Placental pericyte (primary cell): ENCODE measurements around the gene RIIAD1. TPM values are rescaled to one million over a fixed set of nuclear protein-coding genes. Genes with fewer than 3 reads are reported as not detected.

Experiments
- small RNA-seq: library from RNA; depleted of rRNA; stranded (forward); fragments of <200 nt; gene quantifications from one replicate; pipeline ENCODE3, GENCODE V24; 2012; ENCODE audit warnings: low replicate concordance
- total RNA-seq: library from RNA; depleted of rRNA; stranded (reverse); fragments of >200 nt; gene quantifications from 2 replicates; pipeline ENCODE4 v1.2.3, GENCODE V29; 2012

RIIAD1 gene, protein sequence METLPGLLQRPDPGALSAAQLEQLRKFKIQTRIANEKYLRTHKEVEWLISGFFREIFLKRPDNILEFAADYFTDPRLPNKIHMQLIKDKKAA
- total RNA-seq: not detected in 2 replicates

DNA sequence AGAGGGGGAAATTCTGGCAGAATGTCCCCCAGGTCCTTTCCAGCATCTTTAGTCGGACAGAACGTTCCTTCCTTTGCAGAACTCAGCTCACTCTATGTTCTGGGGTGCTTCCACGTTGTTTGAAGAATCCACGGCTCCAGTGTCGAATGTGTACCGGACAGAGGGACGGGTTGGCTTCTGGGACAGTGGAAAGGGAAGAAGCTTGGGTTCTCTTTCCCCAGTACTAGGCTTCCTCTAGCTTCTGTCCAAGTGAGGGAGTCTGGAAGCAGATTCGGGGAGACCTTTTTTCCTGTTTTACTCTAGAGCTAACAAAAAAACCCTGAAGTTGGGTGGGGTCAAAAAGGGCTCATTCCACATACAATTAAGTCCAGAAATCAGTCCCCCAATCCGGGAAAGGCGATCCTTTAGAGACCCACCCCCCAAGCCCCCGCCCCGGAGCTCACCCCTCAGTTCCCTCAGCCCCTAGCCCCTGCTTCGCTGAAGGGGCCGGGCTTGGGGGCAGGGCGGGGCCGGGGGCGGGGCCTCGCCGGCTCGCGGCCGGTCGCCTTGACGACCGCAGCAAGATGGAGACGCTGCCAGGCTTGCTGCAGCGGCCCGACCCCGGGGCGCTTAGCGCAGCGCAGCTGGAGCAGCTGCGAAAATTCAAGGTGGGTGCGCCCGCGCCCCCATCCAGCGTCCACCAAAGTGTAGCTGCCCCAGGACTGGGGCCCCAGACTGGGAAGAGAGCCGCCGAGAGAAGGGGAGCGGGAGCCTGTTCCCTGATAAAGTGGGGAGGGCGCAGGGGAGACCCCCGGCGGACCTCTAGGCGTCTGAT lies at the start of gene RIIAD1:
RIIAD1 (plus strand) TSS at position 549 of the 814 bp plus-strand sequence; CDS start at position 564, 15 bp downstream.

GRCh38 chr1:151716771-151717631 lies 4.3 kb upstream of the RIIAD1 start, which contains the start of gene CELF3:
Gene CELF3, minus strand, starts transcription at chr1:151716803. Its CDS starts 783 bp downstream, at chr1:151716020.

DNA sequence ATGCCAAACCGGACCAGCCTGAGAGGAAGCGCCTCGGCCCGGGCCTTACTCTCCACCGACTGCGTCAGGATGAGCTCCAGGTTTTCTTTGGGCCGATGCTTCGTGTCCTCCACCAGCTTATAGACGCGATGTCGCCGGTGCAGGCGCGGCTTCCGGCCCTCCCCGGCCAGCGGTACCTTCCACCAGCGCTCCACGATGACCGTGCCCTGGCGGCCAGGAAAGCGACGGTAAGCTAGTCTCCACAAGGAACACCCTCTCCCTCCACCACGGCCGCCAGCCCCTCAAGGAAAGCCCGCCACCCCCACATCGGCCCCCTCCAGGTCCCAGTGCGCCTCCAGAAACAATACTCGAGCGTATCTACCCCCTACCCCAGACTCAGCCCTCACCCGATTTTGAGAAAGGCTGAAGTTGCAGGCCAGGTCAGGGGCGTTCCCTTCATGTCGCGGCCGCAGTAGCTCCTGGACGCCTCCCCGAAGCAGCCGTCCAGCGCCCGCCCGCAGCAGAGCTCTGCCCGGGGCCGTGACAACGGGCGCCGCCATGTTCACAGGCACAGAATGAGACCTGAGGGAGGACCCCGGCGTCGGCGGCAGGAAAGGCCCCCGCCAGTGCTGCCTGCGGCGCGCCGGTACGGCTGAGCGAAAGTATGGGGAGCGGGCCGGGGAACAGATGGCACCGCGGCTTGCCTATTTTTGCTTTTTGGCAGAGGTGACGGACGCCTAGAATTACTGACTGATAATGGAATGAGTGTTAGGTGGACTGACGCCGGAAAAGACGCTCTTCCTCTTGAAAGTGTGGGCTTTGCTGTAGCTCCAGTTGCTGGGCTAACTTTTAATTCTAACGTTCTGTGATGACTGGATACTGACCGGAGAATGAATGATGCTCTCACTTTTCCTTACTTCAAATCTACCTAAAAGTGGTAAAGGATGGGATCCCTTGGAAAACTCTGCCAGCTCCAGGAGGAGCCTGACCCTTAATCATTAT lies 41.9 kb downstream of the RIIAD1 start, which contains the start of gene MRPL9:
MRPL9 (minus strand) TSS at position 556 of the 981 bp plus-strand sequence; CDS start at position 539, 17 bp downstream.

Small RNA genes within 50 kb of the gene (small RNA-seq; reads per million reads assigned to genes)
- gene RNU6-662P: not detected

Other genes with a start within 250 kb of the RIIAD1 start
- 0.72 TPM in 1 of 2 replicates, not detected in the other for gene CGN, start 210.1 kb upstream of the RIIAD1 start, total RNA-seq
- 14.7 and 21.7 TPM in 2 replicates for gene TUFT1, start 181.2 kb upstream of the RIIAD1 start, total RNA-seq
- 29.3 and 29.6 TPM in 2 replicates for gene SNX27, start 109.5 kb upstream of the RIIAD1 start, total RNA-seq
- not detected in 2 replicates for gene CELF3, start 4.7 kb upstream of the RIIAD1 start, total RNA-seq
- 77.2 and 87.5 TPM in 2 replicates for gene MRPL9, start 42.0 kb downstream of the RIIAD1 start, total RNA-seq
- 1.0 and 1.5 TPM in 2 replicates for gene TDRKH, start 69.0 kb downstream of the RIIAD1 start, total RNA-seq
- gene LINGO4, start 83.9 kb downstream of the RIIAD1 start, total RNA-seq: not detected in 2 replicates
- not detected in 2 replicates for gene RORC, start 110.3 kb downstream of the RIIAD1 start, total RNA-seq
- not detected in 2 replicates for gene C2CD4D, start 118.3 kb downstream of the RIIAD1 start, total RNA-seq
- gene THEM5, start 132.2 kb downstream of the RIIAD1 start, total RNA-seq: not detected in 2 replicates
- gene THEM4, start 188.0 kb downstream of the RIIAD1 start, total RNA-seq: 8.8 and 10.7 TPM in 2 replicates